Endothelial cell (in vitro differentiated cells): Measurements from ENCODE around the gene DNHD1. TPM values are rescaled to one million over a fixed set of nuclear protein-coding genes. Genes with fewer than 3 reads are reported as not detected.

Experiments
- DNase-seq: peaks from one replicate; pipeline ENCODE4 v3.0.0; 2021; ENCODE audit warnings: low spot score
- H3K27ac Mint-ChIP-seq: one replicate; pipeline ENCODE4 v1.8.0; 2021; ENCODE audit warnings: mixed read lengths, inconsistent platforms; ENCODE audit not compliant: unreplicated experiment
- H3K27me3 Mint-ChIP-seq: one replicate; pipeline ENCODE4 v1.8.0; 2021; ENCODE audit warnings: mild to moderate bottlenecking, moderate library complexity, mixed read lengths, inconsistent platforms; ENCODE audit not compliant: unreplicated experiment
- H3K36me3 Mint-ChIP-seq: one replicate; pipeline ENCODE4 v1.8.0; 2021; ENCODE audit warnings: mild to moderate bottlenecking, low read depth, mixed read lengths, inconsistent platforms; ENCODE audit not compliant: unreplicated experiment
- H3K4me1 Mint-ChIP-seq: one replicate; pipeline ENCODE4 v1.8.0; 2021; ENCODE audit warnings: mild to moderate bottlenecking, mixed read lengths, inconsistent platforms; ENCODE audit not compliant: unreplicated experiment
- H3K4me3 Mint-ChIP-seq: one replicate; pipeline ENCODE4 v1.8.0; 2021; ENCODE audit warnings: mild to moderate bottlenecking, mixed read lengths, inconsistent platforms; ENCODE audit not compliant: unreplicated experiment
- H3K9me3 Mint-ChIP-seq: one replicate; pipeline ENCODE4 v1.8.0; 2021; ENCODE audit warnings: mixed read lengths, inconsistent platforms; ENCODE audit not compliant: unreplicated experiment
- total RNA-seq: library from RNA; stranded (reverse); fragmentation: NEBNext Ultra II Directional; extraction: Animal tissue kit (Norgen Biotek cat#: 25700); gene quantifications from one replicate; pipeline ENCODE4 v1.2.1, GENCODE V29; 2021; ENCODE audit not compliant: unreplicated experiment
- TF ChIP-seq, protein P1 (sequence below): fragments of 200-600 bp; sonication (generic); IDR thresholded peaks from one replicate; pipeline ENCODE4 v1.5.0; 2021; ENCODE audit warnings: antibody characterized with exemption; ENCODE audit not compliant: unreplicated experiment

DNHD1 gene
- total RNA-seq, 1 donor from 2014 or later = 8.5 TPM

DNA sequence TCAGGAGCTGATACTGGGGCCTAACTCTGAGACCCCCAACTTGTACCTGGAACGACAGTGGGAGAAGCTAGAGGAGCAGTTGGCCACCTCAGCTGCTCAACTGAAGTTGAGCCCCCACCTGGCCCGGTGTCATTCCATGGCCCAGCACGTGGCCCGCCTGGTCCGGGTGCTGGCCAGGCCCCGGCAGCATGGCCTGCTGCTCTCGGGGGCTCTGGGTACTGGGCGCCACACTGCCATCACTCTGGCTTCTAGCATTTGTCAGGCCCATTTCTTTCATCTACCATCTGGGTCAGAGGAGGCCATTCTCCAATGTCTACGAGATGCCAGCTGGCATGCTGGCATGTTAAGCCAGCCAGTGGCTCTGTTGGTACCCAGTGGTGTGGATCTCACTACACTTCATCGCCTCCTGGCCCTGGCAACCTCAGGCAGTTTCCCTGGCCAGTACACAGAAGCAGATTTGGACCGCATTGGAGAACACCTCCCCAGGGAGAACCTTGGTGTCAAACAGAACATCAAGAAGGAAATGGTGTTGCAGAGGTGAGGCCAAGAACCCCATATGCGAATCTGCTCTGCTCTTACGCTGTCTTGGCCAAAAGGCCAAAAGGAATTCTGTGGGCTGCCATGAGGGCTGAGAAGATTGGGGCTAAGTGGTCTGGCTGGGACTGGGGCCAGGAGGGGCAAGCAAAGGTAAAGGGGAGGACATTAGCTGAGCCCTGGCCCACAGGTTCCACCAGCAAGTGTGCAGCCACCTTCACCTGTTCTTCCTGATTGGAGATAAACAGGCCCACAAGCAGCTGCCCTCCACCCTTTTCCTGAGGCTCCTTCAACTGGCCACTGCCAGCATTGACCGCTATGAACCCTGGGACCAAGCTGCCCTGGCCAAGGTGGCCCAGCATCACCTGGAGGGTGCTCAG lies 60.9 kb downstream of the DNHD1 start:
- no peaks in the 10 kb centered on the region for H3K9me3 Mint-ChIP-seq
- H3K4me3 Mint-ChIP-seq = no peak overlapping the region
- TF ChIP-seq, protein P1, sequence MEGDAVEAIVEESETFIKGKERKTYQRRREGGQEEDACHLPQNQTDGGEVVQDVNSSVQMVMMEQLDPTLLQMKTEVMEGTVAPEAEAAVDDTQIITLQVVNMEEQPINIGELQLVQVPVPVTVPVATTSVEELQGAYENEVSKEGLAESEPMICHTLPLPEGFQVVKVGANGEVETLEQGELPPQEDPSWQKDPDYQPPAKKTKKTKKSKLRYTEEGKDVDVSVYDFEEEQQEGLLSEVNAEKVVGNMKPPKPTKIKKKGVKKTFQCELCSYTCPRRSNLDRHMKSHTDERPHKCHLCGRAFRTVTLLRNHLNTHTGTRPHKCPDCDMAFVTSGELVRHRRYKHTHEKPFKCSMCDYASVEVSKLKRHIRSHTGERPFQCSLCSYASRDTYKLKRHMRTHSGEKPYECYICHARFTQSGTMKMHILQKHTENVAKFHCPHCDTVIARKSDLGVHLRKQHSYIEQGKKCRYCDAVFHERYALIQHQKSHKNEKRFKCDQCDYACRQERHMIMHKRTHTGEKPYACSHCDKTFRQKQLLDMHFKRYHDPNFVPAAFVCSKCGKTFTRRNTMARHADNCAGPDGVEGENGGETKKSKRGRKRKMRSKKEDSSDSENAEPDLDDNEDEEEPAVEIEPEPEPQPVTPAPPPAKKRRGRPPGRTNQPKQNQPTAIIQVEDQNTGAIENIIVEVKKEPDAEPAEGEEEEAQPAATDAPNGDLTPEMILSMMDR = no peak
- H3K4me1 Mint-ChIP-seq = peaks cover 35% of the 10 kb centered on the region
- no peak for DNase-seq
- no peak overlapping the region for H3K27ac Mint-ChIP-seq
- peaks cover 4% of the 10 kb centered on the region for H3K36me3 Mint-ChIP-seq
- H3K27me3 Mint-ChIP-seq = peaks cover 7% of the 10 kb centered on the region

GRCh38 chr11:6559369-6559768 lies 62.3 kb downstream of the DNHD1 start:
- no peak for DNase-seq
- Mint-ChIP-seq H3K36me3 (peaks cover 4% of the 10 kb centered on the region), H3K27me3 (peaks cover 7% of the 10 kb centered on the region), H3K4me1 (peaks cover 35% of the 10 kb centered on the region), H3K4me3 (peak overlapping the region; percentile 28), H3K27ac (no peak overlapping the region), H3K9me3 (no peaks in the 10 kb centered on the region)
- TF ChIP-seq, protein P1 = no peak

DNA sequence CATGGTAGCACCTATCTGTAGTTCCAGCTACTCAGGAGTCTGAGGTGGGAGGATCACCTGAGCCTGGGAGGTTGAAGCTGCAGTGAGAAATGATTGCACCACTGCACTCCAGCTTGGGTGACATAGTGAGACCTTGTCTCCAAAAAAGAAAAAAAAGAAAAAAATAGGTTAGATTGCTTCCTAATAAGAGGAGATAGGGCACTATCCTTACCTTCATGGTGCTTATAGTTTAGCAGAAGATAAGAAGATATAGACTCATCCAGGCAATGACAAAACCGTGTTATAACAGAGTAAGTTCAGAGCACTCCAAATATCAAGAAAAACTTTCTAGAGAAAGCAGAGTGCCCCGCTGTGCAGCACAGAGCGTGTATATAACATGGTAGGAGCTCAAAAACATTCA lies 64.2 kb downstream of the DNHD1 start:
- no peak overlapping the region for H3K27ac Mint-ChIP-seq
- H3K4me1 Mint-ChIP-seq = peaks cover 22% of the 10 kb centered on the region
- H3K27me3 Mint-ChIP-seq = peaks cover 8% of the 10 kb centered on the region
- no peak overlapping the region for H3K4me3 Mint-ChIP-seq
- no peaks in the 10 kb centered on the region for H3K9me3 Mint-ChIP-seq
- TF ChIP-seq, protein P1 = no peak
- no peak for DNase-seq
- peaks cover 9% of the 10 kb centered on the region for H3K36me3 Mint-ChIP-seq

DNA sequence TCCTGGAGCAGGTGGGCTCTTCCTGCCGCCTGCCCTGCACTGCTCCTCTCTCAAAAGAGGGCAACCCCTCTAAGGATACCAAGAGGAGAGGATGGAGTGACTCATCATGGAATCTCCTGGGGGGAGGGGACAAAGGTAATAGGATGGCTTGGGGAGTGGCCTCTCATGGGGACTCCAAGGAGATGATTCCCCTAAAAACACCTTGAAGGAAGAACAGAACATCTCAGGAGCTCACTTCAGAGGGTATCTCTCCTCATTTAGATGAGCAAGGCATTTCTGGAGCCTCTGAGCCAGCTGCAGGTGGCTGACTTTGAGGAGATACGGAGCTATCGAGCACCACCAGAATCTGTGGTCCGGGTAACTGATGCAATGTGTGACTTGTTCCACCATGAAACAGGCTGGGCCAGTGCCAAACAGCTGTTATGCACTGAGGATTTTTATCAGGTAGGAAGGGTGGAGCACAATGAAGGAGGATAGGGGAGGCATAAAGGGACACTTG lies 66.1 kb downstream of the DNHD1 start:
- Mint-ChIP-seq H3K9me3 (no peaks in the 10 kb centered on the region), H3K4me3 (no peak overlapping the region), H3K27me3 (peaks cover 11% of the 10 kb centered on the region), H3K4me1 (peaks cover 15% of the 10 kb centered on the region), H3K36me3 (peaks cover 14% of the 10 kb centered on the region), H3K27ac (no peak overlapping the region)
- DNase-seq = no peak
- TF ChIP-seq, protein P1 = no peak

DNA sequence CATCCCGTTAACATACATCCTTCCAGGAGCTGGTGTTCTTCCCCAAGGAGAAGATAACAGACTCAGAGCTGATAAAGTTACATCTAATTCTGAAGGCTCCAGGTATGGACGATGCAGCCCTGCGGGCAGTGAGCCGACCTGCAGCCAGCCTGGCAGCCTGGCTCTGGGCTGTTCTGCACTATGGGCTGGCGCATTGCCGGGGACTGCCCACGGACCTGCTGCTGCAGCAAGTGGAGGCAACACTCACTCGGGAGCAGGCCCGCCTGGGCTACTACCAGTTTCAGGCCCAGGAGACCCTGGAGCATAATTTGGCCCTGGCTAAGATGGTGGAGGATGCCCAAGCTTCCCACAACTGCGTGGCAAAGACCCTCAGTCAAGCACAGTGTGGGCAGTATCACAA lies 66.6 kb downstream of the DNHD1 start:
- TF ChIP-seq, protein P1 = no peak
- Mint-ChIP-seq H3K4me1 (peaks cover 12% of the 10 kb centered on the region), H3K4me3 (no peak overlapping the region), H3K27me3 (peaks cover 10% of the 10 kb centered on the region), H3K27ac (no peak overlapping the region), H3K9me3 (no peaks in the 10 kb centered on the region), H3K36me3 (peaks cover 14% of the 10 kb centered on the region)
- no peak for DNase-seq
